GM19372 (cell line): Measurements from ENCODE around the gene ZNF710.
A peak's percentile ranks its signal among the peaks of the same experiment; 100 is the strongest.
"Not testable (repeated sequence)": the region's sequence is repeated elsewhere in the genome, so short reads cannot be mapped to it uniquely, and the experiment has no call there.

Experiments used
- ATAC-seq: cut with Tn5 transposase; IDR thresholded peaks from one replicate; pipeline ENCODE4 v1.9.1; 2021; ENCODE audit warnings: mild to moderate bottlenecking, low read depth, moderate library complexity; ENCODE audit not compliant: unreplicated experiment

Gene ZNF710

GRCh38 chr15:90099868-90100831, 99.0 kb downstream of the ZNF710 start:
- ATAC-seq, result no peak

- ATAC-seq, result peak; percentile 7
These were observed 100.2 kb downstream of the ZNF710 start for GRCh38 chr15:90101130-90101968.

- ATAC-seq, result peak; percentile 74
These were observed 101.1 kb downstream of the ZNF710 start, which contains the start of gene IDH2 for GRCh38 chr15:90101969-90102890. Gene IDH2 (minus strand): TSS chr15:90102468. CDS start chr15:90102390, 78 bp downstream.

- no peak for ATAC-seq
These were observed 102.7 kb downstream of the ZNF710 start for GRCh38 chr15:90103701-90104329.

- ATAC-seq, result no peak
These were observed 103.4 kb downstream of the ZNF710 start for GRCh38 chr15:90104551-90104950.

GRCh38 chr15:90105521-90105920, 104.4 kb downstream of the ZNF710 start:
- ATAC-seq, result no peak

- ATAC-seq, result no peak
These were observed 105.5 kb downstream of the ZNF710 start for GRCh38 chr15:90106522-90107117.

GRCh38 chr15:90108038-90108437, 106.9 kb downstream of the ZNF710 start:
- ATAC-seq, result not testable (repeated sequence)

- not testable (repeated sequence) for ATAC-seq
These were observed 108.1 kb downstream of the ZNF710 start for GRCh38 chr15:90109163-90109751.

GRCh38 chr15:90113166-90113565, 112.0 kb downstream of the ZNF710 start:
- no peak for ATAC-seq

- ATAC-seq, result no peak
These were observed 113.4 kb downstream of the ZNF710 start for GRCh38 chr15:90114451-90114901.

- ATAC-seq, result no peak
These were observed 114.7 kb downstream of the ZNF710 start for GRCh38 chr15:90115783-90116182.

- no peak for ATAC-seq
These were observed 118.2 kb downstream of the ZNF710 start for GRCh38 chr15:90119367-90119766.

- ATAC-seq, result no peak
These were observed 120.0 kb downstream of the ZNF710 start for GRCh38 chr15:90121086-90121485.

- ATAC-seq, result no peak
These were observed 123.4 kb downstream of the ZNF710 start for GRCh38 chr15:90124507-90124906.

GRCh38 chr15:90126022-90126421, 124.9 kb downstream of the ZNF710 start:
- no peak for ATAC-seq

GRCh38 chr15:90126596-90127435, 125.7 kb downstream of the ZNF710 start:
- ATAC-seq, result no peak

- ATAC-seq, result no peak
These were observed 129.2 kb downstream of the ZNF710 start for GRCh38 chr15:90130291-90130690.
